Muscle of leg (tissue), 11 donors: ENCODE results near the gene RIC3. TPM values are rescaled to one million over a fixed set of nuclear protein-coding genes. Genes with fewer than 3 reads are reported as not detected.

Experiments used
- DNase-seq: peaks from one replicate; pipeline ENCODE4 v3.0.0; 2013
- H3K27ac ChIP-seq: one replicate; pipeline ENCODE4 v1.5.1; 2013; ENCODE audit warnings: mild to moderate bottlenecking, low read length, control low read depth
- H3K27me3 ChIP-seq: one replicate; pipeline ENCODE4 v1.6.1; 2013; ENCODE audit warnings: low read length; ENCODE audit not compliant: control insufficient read depth, insufficient read depth
- H3K36me3 ChIP-seq: one replicate; pipeline ENCODE4 v1.6.1; 2013; ENCODE audit warnings: low read length; ENCODE audit not compliant: control insufficient read depth, insufficient read depth
- H3K4me1 ChIP-seq: one replicate; pipeline ENCODE4 v1.6.1; 2013; ENCODE audit warnings: low read length; ENCODE audit not compliant: control insufficient read depth, insufficient read depth
- H3K4me3 ChIP-seq: one replicate; pipeline ENCODE4 v1.5.1; 2013; ENCODE audit warnings: low read length, control low read depth
- H3K9me3 ChIP-seq: replicated peaks from 2 replicates; pipeline ENCODE4 v1.6.1; 2013; ENCODE audit warnings: low read depth, low read length; ENCODE audit not compliant: control insufficient read depth
- WGBS: methylation state at CpG from one replicate; pipeline ENCODE4 v1.1.5; 2013; ENCODE audit warnings: missing lambda C conversion rate; ENCODE audit not compliant: insufficient coverage; 5-methylcytosine and 5-hydroxymethylcytosine counted together
- polyA plus RNA-seq, 8 donors: library from polyadenylated mRNA; unstranded; fragments of 120-200 nt; gene quantifications; one replicate each; pipeline versions ENCODE4 v1.2.1 to v1.2.3, GENCODE V29; 2013; ENCODE audit warnings: inconsistent platforms in 1 of 8, low replicate concordance in 1 of 8; ENCODE audit not compliant: insufficient read length in 8 of 8, insufficient read depth in 1 of 8
- total RNA-seq: library from RNA; stranded (reverse); fragments of 120-200 nt; gene quantifications from one replicate; pipeline ENCODE4 v1.2.4, GENCODE V29; 2013

Gene RIC3
- total and polyA plus RNA-seq, 9 donors: 0.18 to 1.7 (median 0.39) TPM

DNA sequence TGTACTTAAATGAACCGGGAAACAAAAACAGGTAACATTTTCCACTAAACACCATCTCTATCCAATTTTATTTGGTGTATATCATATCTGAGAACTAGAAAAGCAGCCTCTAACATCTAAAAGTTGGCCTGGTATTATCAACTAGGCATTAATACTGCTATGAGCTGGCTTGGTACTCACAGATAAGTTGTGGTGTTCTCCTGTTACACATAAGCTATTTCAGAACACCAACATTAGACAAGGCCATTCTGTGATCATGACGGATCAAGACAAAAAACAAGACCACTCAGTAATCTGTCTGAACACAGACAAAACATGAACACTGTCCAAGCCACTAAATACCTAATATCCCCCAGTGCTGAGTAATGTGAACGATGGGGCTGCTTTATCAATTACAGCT, 11.9 kb downstream of the RIC3 start:
- Histone ChIP-seq H3K36me3 (no peaks in the 10 kb centered on the region), H3K27me3 (no peaks in the 10 kb centered on the region), H3K27ac (no peak overlapping the region), H3K9me3 (no peaks in the 10 kb centered on the region), H3K4me1 (no peaks in the 10 kb centered on the region), H3K4me3 (no peak overlapping the region)
- no CpG with 5 or more reads among the region's 3 CpGs for WGBS
- DNase-seq: no peak

DNA sequence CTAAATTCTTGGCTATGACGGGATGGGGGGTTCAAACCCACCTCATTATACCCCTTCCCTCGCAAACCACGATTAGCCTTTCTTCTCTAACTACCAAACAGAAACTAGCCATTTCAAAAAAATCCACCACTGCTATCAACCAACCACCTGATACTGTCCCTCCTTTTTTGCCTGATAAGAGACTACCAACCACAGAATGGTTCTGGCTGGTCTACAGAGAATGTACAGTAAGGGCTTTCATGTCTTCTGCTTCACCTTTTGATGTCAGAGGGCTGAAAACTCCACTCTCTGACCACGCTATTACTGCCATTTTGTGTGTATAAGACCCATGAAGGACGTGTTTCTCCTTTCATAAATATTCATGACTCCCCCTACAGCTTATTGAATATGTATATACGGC, 19.1 kb downstream of the RIC3 start:
- H3K27ac ChIP-seq: no peak overlapping the region
- WGBS: 71% methylated on average over 2 of the region's 6 CpGs
- DNase-seq: no peak
- H3K4me3 ChIP-seq: no peak overlapping the region
- no peaks in the 10 kb centered on the region for H3K4me1 ChIP-seq
- H3K36me3 ChIP-seq: no peaks in the 10 kb centered on the region
- H3K27me3 ChIP-seq: no peaks in the 10 kb centered on the region
- no peaks in the 10 kb centered on the region for H3K9me3 ChIP-seq

GRCh38 chr11:8138526-8138925, 30.3 kb downstream of the RIC3 start:
- no peak for DNase-seq
- Histone ChIP-seq H3K4me3 (no peak overlapping the region), H3K4me1 (no peaks in the 10 kb centered on the region), H3K36me3 (no peaks in the 10 kb centered on the region), H3K27me3 (no peaks in the 10 kb centered on the region), H3K9me3 (no peaks in the 10 kb centered on the region), H3K27ac (no peak overlapping the region)
- WGBS: 100% methylated on average over 2 of the region's 2 CpGs

DNA sequence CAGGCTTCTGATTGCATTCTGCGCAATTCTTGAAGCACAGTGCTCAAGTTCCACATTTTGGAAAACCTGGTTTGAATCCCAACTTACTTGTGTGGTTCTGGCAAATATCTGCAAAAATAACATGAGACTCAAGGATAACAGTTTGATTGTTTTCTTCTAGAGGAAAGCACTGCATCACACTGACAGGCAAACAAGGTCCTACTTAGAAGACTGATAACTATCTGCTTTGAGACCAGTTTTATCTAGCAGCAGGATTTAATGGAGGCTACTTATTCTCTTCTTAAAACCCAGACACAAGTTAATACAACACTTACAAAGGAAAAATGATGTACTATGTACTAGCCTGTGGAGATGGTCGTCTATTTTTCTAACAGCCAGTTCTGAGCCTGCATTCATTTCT, 41.4 kb downstream of the RIC3 start:
- H3K4me3 ChIP-seq: no peak overlapping the region
- DNase-seq: no peak
- no peak overlapping the region for H3K27ac ChIP-seq
- H3K27me3 ChIP-seq: no peaks in the 10 kb centered on the region
- H3K4me1 ChIP-seq: no peaks in the 10 kb centered on the region
- no peaks in the 10 kb centered on the region for H3K36me3 ChIP-seq
- H3K9me3 ChIP-seq: no peaks in the 10 kb centered on the region
- no CpG with 5 or more reads among the region's 2 CpGs for WGBS

- Histone ChIP-seq H3K4me1 (no peaks in the 10 kb centered on the region), H3K27ac (no peak overlapping the region), H3K4me3 (no peak overlapping the region), H3K36me3 (no peaks in the 10 kb centered on the region), H3K9me3 (no peaks in the 10 kb centered on the region), H3K27me3 (no peaks in the 10 kb centered on the region)
- no peak for DNase-seq
- 38% methylated on average over 1 of the region's 8 CpGs for WGBS
These were observed 42.1 kb downstream of the RIC3 start for GRCh38 chr11:8126649-8127289.

- Histone ChIP-seq H3K27ac (no peak overlapping the region), H3K27me3 (no peaks in the 10 kb centered on the region), H3K4me3 (no peak overlapping the region), H3K4me1 (no peaks in the 10 kb centered on the region), H3K36me3 (no peaks in the 10 kb centered on the region), H3K9me3 (no peaks in the 10 kb centered on the region)
- WGBS: no CpG with 5 or more reads among the region's 1 CpG
- no peak for DNase-seq
These were observed 46.6 kb downstream of the RIC3 start for GRCh38 chr11:8122173-8122764.

DNA sequence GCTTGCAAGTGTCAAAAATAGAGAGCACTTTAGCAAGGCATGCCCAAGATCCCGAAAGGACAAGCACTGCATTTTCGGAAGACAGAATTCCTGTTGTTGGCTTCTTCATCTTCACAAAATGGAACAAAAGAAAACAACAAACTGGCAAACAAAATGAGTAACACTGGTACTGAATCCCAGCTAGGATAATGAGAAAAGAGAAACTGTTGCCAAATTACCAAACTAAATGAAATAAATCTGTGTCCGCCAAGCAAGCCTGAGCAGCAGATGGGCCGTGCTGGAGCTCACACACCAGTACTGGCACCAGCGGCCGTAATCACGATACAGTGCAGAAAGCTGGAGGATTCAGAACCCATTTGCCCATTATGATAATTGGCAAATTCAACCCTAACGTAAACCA, 57.2 kb downstream of the RIC3 start:
- 86% methylated on average over 4 of the region's 8 CpGs for WGBS
- Histone ChIP-seq H3K27me3 (no peaks in the 10 kb centered on the region), H3K4me1 (peaks cover 4% of the 10 kb centered on the region), H3K9me3 (peaks cover 4% of the 10 kb centered on the region), H3K27ac (no peak overlapping the region), H3K4me3 (no peak overlapping the region), H3K36me3 (no peaks in the 10 kb centered on the region)
- DNase-seq: no peak

- no peak for DNase-seq
- peaks cover 4% of the 10 kb centered on the region for H3K4me1 ChIP-seq
- no peak overlapping the region for H3K27ac ChIP-seq
- H3K9me3 ChIP-seq: peaks cover 4% of the 10 kb centered on the region
- no peak overlapping the region for H3K4me3 ChIP-seq
- H3K36me3 ChIP-seq: peaks cover 2% of the 10 kb centered on the region
- H3K27me3 ChIP-seq: no peaks in the 10 kb centered on the region
- WGBS: 66% methylated on average over 4 of the region's 4 CpGs
These were observed 58.4 kb downstream of the RIC3 start for GRCh38 chr11:8110396-8110795.

DNA sequence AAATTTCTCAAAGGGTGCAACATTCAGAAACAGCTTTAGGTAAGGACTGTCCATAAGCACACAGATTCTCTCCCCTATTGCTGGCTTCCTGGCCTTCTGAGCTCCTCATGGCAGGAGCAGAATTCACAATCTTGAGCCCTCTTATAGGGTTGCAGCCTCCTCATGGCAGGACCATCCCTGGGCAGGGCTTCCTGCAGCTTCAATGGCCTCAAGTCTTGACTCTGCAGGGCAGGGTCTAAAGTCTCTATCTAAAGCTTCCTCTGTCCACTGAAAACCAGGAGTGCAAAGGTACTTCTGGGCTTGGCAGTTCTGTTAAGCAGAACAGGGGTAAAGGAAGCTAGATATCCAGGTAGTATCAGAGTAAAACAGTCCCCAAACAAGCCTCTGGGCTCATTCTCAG, 59.1 kb downstream of the RIC3 start:
- H3K9me3 ChIP-seq: peaks cover 2% of the 10 kb centered on the region
- no peak overlapping the region for H3K27ac ChIP-seq
- no peak for DNase-seq

GRCh38 chr11:8108421-8108820, 60.4 kb downstream of the RIC3 start:
- Histone ChIP-seq H3K4me3 (no peak overlapping the region), H3K4me1 (peaks cover 4% of the 10 kb centered on the region), H3K27ac (no peak overlapping the region), H3K36me3 (peaks cover 2% of the 10 kb centered on the region), H3K27me3 (no peaks in the 10 kb centered on the region), H3K9me3 (no peaks in the 10 kb centered on the region)
- no CpG with 5 or more reads among the region's 2 CpGs for WGBS
- DNase-seq: no peak

More for the DNA sequence above, 59.1 kb downstream of the RIC3 start:
- Histone ChIP-seq H3K4me3 (no peak overlapping the region), H3K36me3 (peaks cover 2% of the 10 kb centered on the region), H3K4me1 (peaks cover 4% of the 10 kb centered on the region), H3K27me3 (no peaks in the 10 kb centered on the region)

DNA sequence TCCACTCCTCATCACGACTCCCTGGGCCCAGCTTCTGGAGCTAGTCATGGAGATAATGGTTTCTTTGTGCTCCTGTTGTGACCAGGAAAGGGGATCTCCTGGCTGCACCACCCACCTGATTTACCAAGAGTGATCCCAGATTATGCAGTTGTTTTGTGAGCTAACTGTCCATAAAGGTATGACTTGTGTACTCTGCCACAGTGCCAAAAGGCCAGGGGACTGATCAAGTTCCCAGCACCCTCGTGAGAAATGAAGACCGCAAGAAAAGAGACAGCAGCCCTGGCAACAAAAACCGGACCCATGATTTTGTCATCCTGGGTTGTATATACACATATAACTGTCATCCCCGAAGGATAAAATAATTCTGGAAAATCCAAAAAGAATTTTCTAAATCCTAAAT, 61.2 kb downstream of the RIC3 start:
- no peak for DNase-seq
- Histone ChIP-seq H3K9me3 (no peaks in the 10 kb centered on the region), H3K27ac (no peak overlapping the region), H3K27me3 (no peaks in the 10 kb centered on the region), H3K4me1 (peaks cover 4% of the 10 kb centered on the region), H3K4me3 (no peak overlapping the region), H3K36me3 (peaks cover 7% of the 10 kb centered on the region)
- no CpG with 5 or more reads among the region's 5 CpGs for WGBS
